Ectodermal cell (in vitro differentiated cells): ENCODE data around the gene PARVA.

Experiments
- H3K27ac ChIP-seq: 2 replicates; pipeline ENCODE4 v1.7.0; 2013; ENCODE audit warnings: mild to moderate bottlenecking, low read depth, low read length; ENCODE audit not compliant: insufficient read depth, poor library complexity, severe bottlenecking
- H3K27me3 ChIP-seq: 2 replicates; pipeline ENCODE4 v1.7.0; 2013; ENCODE audit warnings: mild to moderate bottlenecking, low read length; ENCODE audit not compliant: insufficient read depth, control insufficient read depth, poor library complexity, severe bottlenecking
- H3K36me3 ChIP-seq: one replicate; pipeline ENCODE4 v1.7.0; 2013; ENCODE audit warnings: low read length; ENCODE audit not compliant: control insufficient read depth, insufficient read depth
- H3K4me1 ChIP-seq: one replicate; pipeline ENCODE4 v1.7.0; 2013; ENCODE audit warnings: low read length; ENCODE audit not compliant: control insufficient read depth, insufficient read depth
- H3K4me3 ChIP-seq: 2 replicates; pipeline ENCODE4 v1.7.0; 2013; ENCODE audit warnings: low read depth, low read length, control low read depth; ENCODE audit not compliant: insufficient read depth
- H3K9me3 ChIP-seq: 2 replicates; pipeline ENCODE4 v1.7.0; 2013; ENCODE audit warnings: mild to moderate bottlenecking, low read length, moderate library complexity; ENCODE audit not compliant: control insufficient read depth
- WGBS, 2 experiments: methylation state at CpG; one replicate each; pipeline ENCODE4 v1.1.7; 2013; ENCODE audit warnings: missing lambda C conversion rate in 2 of 2; 5-methylcytosine and 5-hydroxymethylcytosine counted together

The PARVA gene

GRCh38 chr11:12389676-12390657, 12.6 kb downstream of the PARVA start:
- Histone ChIP-seq H3K27me3 (no peaks in the 10 kb centered on the region), H3K4me3 (no peak overlapping the region), H3K9me3 (no peaks in the 10 kb centered on the region), H3K4me1 (no peaks in the 10 kb centered on the region), H3K36me3 (no peaks in the 10 kb centered on the region), H3K27ac (no peak overlapping the region)
- 88% methylated on average over 9 of the region's 10 CpGs for WGBS, 2 experiments

DNA sequence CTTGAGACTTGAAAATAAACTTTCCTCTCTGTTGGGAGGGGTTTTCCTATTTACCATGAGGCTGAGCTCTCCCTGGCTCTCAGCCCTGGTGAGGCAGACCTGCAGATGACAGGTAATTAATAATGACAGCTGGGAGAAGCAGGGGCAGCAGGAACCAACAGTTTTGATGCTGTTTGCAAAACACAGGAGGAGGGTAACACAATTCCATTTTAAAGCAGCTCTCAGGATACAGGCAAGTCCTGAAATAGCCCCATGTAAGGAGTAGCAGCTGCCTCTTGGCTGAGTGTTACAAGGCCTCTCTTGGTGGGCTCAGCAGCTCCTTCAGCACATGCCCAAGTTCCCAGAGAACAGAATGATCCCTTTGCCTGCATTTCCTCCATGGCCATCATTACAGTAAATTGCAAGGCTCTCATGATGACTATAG, 13.3 kb downstream of the PARVA start:
- Histone ChIP-seq H3K9me3 (no peaks in the 10 kb centered on the region), H3K27ac (no peak overlapping the region), H3K4me1 (no peaks in the 10 kb centered on the region), H3K4me3 (no peak overlapping the region), H3K36me3 (no peaks in the 10 kb centered on the region), H3K27me3 (no peaks in the 10 kb centered on the region)

- 89 to 100% methylated on average over 1 of the region's 1 CpG for WGBS, 2 experiments
- Histone ChIP-seq H3K27ac (no peak overlapping the region), H3K4me3 (no peak overlapping the region), H3K4me1 (no peaks in the 10 kb centered on the region), H3K9me3 (no peaks in the 10 kb centered on the region), H3K36me3 (no peaks in the 10 kb centered on the region), H3K27me3 (no peaks in the 10 kb centered on the region)
These were observed 15.3 kb downstream of the PARVA start for GRCh38 chr11:12392672-12393071.

- Histone ChIP-seq H3K27ac (no peak overlapping the region), H3K4me1 (no peaks in the 10 kb centered on the region), H3K27me3 (no peaks in the 10 kb centered on the region), H3K9me3 (no peaks in the 10 kb centered on the region), H3K36me3 (no peaks in the 10 kb centered on the region), H3K4me3 (no peak overlapping the region)
- 93 to 100% methylated on average over 1 of the region's 1 CpG for WGBS, 2 experiments
These were observed 16.3 kb downstream of the PARVA start for GRCh38 chr11:12393691-12394090.

DNA sequence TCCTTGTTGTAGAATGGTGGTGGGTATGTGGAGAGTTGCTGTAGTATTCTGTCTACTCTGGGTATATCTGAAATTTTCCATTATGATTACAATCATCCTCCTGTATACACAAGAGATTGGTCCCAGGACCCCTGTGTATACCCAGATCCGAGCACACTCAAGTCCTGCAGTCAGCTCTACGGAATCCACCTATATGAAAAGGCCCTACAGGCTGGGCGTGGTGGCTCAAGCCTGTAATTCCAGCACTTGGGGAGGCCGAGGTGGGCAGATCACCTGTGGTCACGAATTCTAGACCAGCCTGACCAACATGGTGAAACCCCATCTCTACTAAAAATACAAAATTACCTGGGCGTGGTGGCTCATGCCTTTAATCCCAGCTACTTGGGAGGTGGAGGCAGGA, 17.2 kb downstream of the PARVA start:
- Histone ChIP-seq H3K27ac (no peak overlapping the region), H3K36me3 (no peaks in the 10 kb centered on the region), H3K4me1 (no peaks in the 10 kb centered on the region), H3K27me3 (no peaks in the 10 kb centered on the region), H3K4me3 (no peak overlapping the region), H3K9me3 (no peaks in the 10 kb centered on the region)
- WGBS, 2 experiments: 89 to 93% methylated on average over 6 of the region's 6 CpGs

DNA sequence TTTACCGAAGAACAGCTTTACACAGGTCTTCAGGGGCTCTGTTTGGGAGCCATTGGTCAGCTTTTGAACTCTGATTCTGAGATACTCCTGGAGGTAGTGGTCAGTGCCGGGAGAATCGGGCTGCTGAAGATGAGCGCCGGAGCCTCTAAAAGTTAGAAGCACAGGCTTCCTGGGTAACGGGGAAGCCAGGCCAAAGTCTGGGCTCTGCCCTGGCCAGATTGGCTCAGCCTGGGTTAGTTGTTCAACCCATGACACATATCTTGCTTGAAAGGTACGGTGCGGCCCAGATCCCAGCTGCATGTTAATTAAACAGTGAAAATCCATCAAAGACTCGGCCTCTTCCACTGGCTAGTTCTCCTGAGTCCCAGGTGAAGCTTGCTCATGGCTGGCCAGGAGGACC, 18.0 kb downstream of the PARVA start:
- no peaks in the 10 kb centered on the region for H3K9me3 ChIP-seq
- H3K4me1 ChIP-seq: no peaks in the 10 kb centered on the region
- no peaks in the 10 kb centered on the region for H3K27me3 ChIP-seq
- WGBS, 2 experiments: 95 to 96% methylated on average over 9 of the region's 9 CpGs
- no peak overlapping the region for H3K27ac ChIP-seq
- H3K36me3 ChIP-seq: no peaks in the 10 kb centered on the region
- no peak overlapping the region for H3K4me3 ChIP-seq

DNA sequence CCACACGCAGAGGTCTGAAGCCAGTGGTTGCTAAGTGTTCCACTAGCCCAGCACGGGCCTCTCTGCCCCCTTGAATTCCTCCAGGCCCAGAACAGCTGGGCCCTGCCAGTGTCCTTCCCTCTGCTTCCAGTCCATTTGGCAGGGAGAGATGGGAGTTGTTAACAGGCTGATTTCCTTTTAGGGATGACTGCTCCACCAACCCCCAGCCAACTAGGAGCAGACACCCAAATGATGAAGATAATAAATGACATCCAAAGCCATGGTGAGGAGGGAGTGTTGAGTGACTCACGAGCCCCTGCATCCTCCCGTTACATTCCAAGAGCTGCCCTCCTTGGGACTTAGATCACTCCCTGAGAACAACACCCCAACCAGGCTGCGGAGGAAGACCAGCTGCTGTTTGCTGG, 20.6 kb downstream of the PARVA start:
- 86 to 94% methylated on average over 5 of the region's 5 CpGs for WGBS, 2 experiments
- no peaks in the 10 kb centered on the region for H3K27me3 ChIP-seq
- H3K9me3 ChIP-seq: no peaks in the 10 kb centered on the region
- no peaks in the 10 kb centered on the region for H3K4me1 ChIP-seq
- H3K27ac ChIP-seq: no peak overlapping the region
- H3K4me3 ChIP-seq: no peak overlapping the region
- H3K36me3 ChIP-seq: no peaks in the 10 kb centered on the region

GRCh38 chr11:12399355-12399754, 22.0 kb downstream of the PARVA start:
- no peaks in the 10 kb centered on the region for H3K4me1 ChIP-seq
- no peak overlapping the region for H3K27ac ChIP-seq
- H3K36me3 ChIP-seq: no peaks in the 10 kb centered on the region
- H3K27me3 ChIP-seq: no peaks in the 10 kb centered on the region
- H3K4me3 ChIP-seq: no peak overlapping the region
- no peaks in the 10 kb centered on the region for H3K9me3 ChIP-seq

DNA sequence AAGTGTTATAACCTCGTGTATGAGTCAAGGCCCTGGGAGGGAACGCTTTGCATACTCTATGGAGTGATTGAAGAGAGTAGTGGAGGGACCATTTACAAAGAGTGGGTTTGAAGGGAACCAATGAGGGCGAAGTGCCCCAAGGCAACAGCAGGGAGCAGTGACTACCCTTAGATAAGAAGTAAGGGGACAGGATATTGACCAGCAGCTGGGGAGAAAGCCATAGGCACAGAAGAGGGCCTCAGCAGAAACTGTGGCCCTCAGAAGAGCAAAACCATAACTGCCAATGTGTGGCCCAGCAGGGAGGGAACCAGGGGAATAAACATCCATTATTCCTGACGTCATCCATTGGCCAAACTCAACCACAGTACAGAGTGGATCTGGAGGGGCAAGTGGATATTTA, 24.7 kb downstream of the PARVA start:
- Histone ChIP-seq H3K9me3 (no peaks in the 10 kb centered on the region), H3K4me1 (no peaks in the 10 kb centered on the region), H3K27me3 (no peaks in the 10 kb centered on the region), H3K27ac (no peak overlapping the region), H3K36me3 (no peaks in the 10 kb centered on the region), H3K4me3 (no peak overlapping the region)
- WGBS, 2 experiments: 71 to 83% methylated on average over 4 of the region's 4 CpGs

DNA sequence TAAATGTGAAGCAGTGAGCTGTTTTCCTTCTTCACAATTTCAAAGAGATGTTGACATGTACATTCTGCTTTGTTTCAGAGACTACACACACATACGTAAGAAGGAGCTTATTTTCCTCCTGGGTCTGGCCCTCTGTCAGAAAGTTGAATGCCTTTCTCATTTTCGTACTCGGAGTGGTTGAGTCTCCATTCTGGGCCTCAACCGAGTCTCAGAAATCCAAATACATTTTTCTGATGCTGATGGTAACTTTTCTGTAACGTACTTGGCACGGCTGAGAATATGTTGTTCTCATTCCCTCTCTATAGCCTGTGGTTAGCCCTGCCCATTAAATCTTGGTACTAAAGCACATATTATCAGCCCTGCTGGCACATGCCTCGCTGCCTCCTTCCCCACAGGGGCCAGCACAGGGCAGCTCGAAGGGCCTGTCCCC, 25.3 kb downstream of the PARVA start:
- 86 to 89% methylated on average over 8 of the region's 8 CpGs for WGBS, 2 experiments
- H3K27ac ChIP-seq: no peak overlapping the region

More for the DNA sequence above, 25.3 kb downstream of the PARVA start:
- no peaks in the 10 kb centered on the region for H3K9me3 ChIP-seq
- no peaks in the 10 kb centered on the region for H3K4me1 ChIP-seq
- no peaks in the 10 kb centered on the region for H3K27me3 ChIP-seq
- H3K4me3 ChIP-seq: no peak overlapping the region
- no peaks in the 10 kb centered on the region for H3K36me3 ChIP-seq
